Activated CD4-positive, alpha-beta T cell treated with anti-CD3 and anti-CD28 coated beads, Interleukin-2, amount 10 ng/mL, durations not matched to agents 24 days and 14 days (primary cell): ENCODE measurements around the gene SEC61B. TPM values are rescaled to one million over a fixed set of nuclear protein-coding genes. Genes with fewer than 3 reads are reported as not detected.

Source experiments
- DNase-seq: peaks from one replicate; pipeline ENCODE4 v3.0.0; 2022
- H3K27ac Mint-ChIP-seq: one replicate; pipeline ENCODE4 v1.8.0; 2022; ENCODE audit warnings: mild to moderate bottlenecking, mixed read lengths
- H3K27me3 Mint-ChIP-seq: one replicate; pipeline ENCODE4 v1.8.0; 2022; ENCODE audit warnings: mixed read lengths
- H3K36me3 Mint-ChIP-seq: one replicate; pipeline ENCODE4 v1.8.0; 2022; ENCODE audit warnings: low read depth, mild to moderate bottlenecking, mixed read lengths
- H3K4me1 Mint-ChIP-seq: one replicate; pipeline ENCODE4 v1.8.0; 2021; ENCODE audit warnings: mixed read lengths
- H3K4me3 Mint-ChIP-seq: one replicate; pipeline ENCODE4 v1.8.0; 2022; ENCODE audit warnings: mild to moderate bottlenecking, moderate library complexity, mixed read lengths
- H3K9me3 Mint-ChIP-seq: one replicate; pipeline ENCODE4 v1.8.0; 2021; ENCODE audit warnings: mixed read lengths
- intact Hi-C: fragments of 100-400 bp; cut with micrococcal nuclease; formaldehyde crosslinking; loops from one replicate; pipeline ENCODE4 v1.15.1; 2023
- total RNA-seq: library from RNA; stranded (reverse); gene quantifications from 2 replicates; pipeline ENCODE4 v1.2.3, GENCODE V29; 2022

Gene SEC61B
- total RNA-seq, 1 donor from 2014 or later: 170 TPM

GRCh38 chr9:99257723-99258389 is 35.8 kb downstream of the SEC61B start:
- H3K27me3 Mint-ChIP-seq: no peaks in the 10 kb centered on the region
- no peak overlapping the region for H3K4me3 Mint-ChIP-seq
- H3K4me1 Mint-ChIP-seq: peaks cover 38% of the 10 kb centered on the region
- DNase-seq: no peak
- intact Hi-C loops: loop anchor here (10.0 kb wide), 1 partner anchor 837 kb away; the partner anchor contains the start of genes ERP44 and INVS
- H3K27ac Mint-ChIP-seq: no peak overlapping the region
- H3K9me3 Mint-ChIP-seq: peaks cover 6% of the 10 kb centered on the region
- H3K36me3 Mint-ChIP-seq: no peaks in the 10 kb centered on the region

- H3K9me3 Mint-ChIP-seq: peaks cover 6% of the 10 kb centered on the region
- H3K36me3 Mint-ChIP-seq: no peaks in the 10 kb centered on the region
- H3K4me1 Mint-ChIP-seq: peaks cover 31% of the 10 kb centered on the region
- intact Hi-C loops: loop anchor here (10.0 kb wide), 1 partner anchor 835 kb away; the partner anchor contains the start of genes ERP44 and INVS
- no peaks in the 10 kb centered on the region for H3K27me3 Mint-ChIP-seq
- peak; percentile 85 for DNase-seq
- peak overlapping the region; percentile 55 for H3K4me3 Mint-ChIP-seq
- peak overlapping the region; percentile 83 for H3K27ac Mint-ChIP-seq
Observed at GRCh38 chr9:99259231-99259918, 37.3 kb downstream of the SEC61B start.

GRCh38 chr9:99261923-99262322 is 39.8 kb downstream of the SEC61B start:
- H3K4me1 Mint-ChIP-seq: peaks cover 29% of the 10 kb centered on the region
- H3K36me3 Mint-ChIP-seq: no peaks in the 10 kb centered on the region
- H3K27ac Mint-ChIP-seq: no peak overlapping the region
- DNase-seq: peak; percentile 45
- H3K9me3 Mint-ChIP-seq: no peaks in the 10 kb centered on the region
- no peak overlapping the region for H3K4me3 Mint-ChIP-seq
- no peaks in the 10 kb centered on the region for H3K27me3 Mint-ChIP-seq
- intact Hi-C loops: no loop called here

GRCh38 chr9:99262949-99263418 is 40.9 kb downstream of the SEC61B start:
- Mint-ChIP-seq H3K27ac (no peak overlapping the region), H3K36me3 (no peaks in the 10 kb centered on the region), H3K9me3 (no peaks in the 10 kb centered on the region), H3K4me1 (peaks cover 32% of the 10 kb centered on the region), H3K4me3 (no peak overlapping the region), H3K27me3 (no peaks in the 10 kb centered on the region)
- peak; percentile 51 for DNase-seq
- intact Hi-C loops: no loop called here

- no peaks in the 10 kb centered on the region for H3K27me3 Mint-ChIP-seq
- no peak overlapping the region for H3K4me3 Mint-ChIP-seq
- no peaks in the 10 kb centered on the region for H3K9me3 Mint-ChIP-seq
- H3K36me3 Mint-ChIP-seq: no peaks in the 10 kb centered on the region
- intact Hi-C loops: loop anchor here (1.0 kb wide), 1 partner anchor 10 kb away; no protein-coding TSS in a partner anchor
- DNase-seq: peak; percentile 62
- peaks cover 30% of the 10 kb centered on the region for H3K4me1 Mint-ChIP-seq
- H3K27ac Mint-ChIP-seq: no peak overlapping the region
Observed at GRCh38 chr9:99264070-99264680, 42.1 kb downstream of the SEC61B start.

- no peak overlapping the region for H3K27ac Mint-ChIP-seq
- no peaks in the 10 kb centered on the region for H3K9me3 Mint-ChIP-seq
- peaks cover 26% of the 10 kb centered on the region for H3K4me1 Mint-ChIP-seq
- peaks cover 9% of the 10 kb centered on the region for H3K27me3 Mint-ChIP-seq
- no peak for DNase-seq
- no peaks in the 10 kb centered on the region for H3K36me3 Mint-ChIP-seq
- intact Hi-C loops: loop anchor here (1.0 to 5.0 kb wide), 3 partner anchors 33 to 746 kb away; no protein-coding TSS in a partner anchor
- no peak overlapping the region for H3K4me3 Mint-ChIP-seq
Observed at GRCh38 chr9:99265691-99266090, 43.6 kb downstream of the SEC61B start.

- no peaks in the 10 kb centered on the region for H3K9me3 Mint-ChIP-seq
- peaks cover 26% of the 10 kb centered on the region for H3K4me1 Mint-ChIP-seq
- peak; percentile 88 for DNase-seq
- no peaks in the 10 kb centered on the region for H3K36me3 Mint-ChIP-seq
- H3K4me3 Mint-ChIP-seq: peak overlapping the region; percentile 61
- H3K27me3 Mint-ChIP-seq: peaks cover 13% of the 10 kb centered on the region
- peak overlapping the region; percentile 55 for H3K27ac Mint-ChIP-seq
- intact Hi-C loops: loop anchor here (1.0 to 5.0 kb wide), 3 partner anchors 34 to 745 kb away; no protein-coding TSS in a partner anchor
Observed at GRCh38 chr9:99266255-99267023, 44.4 kb downstream of the SEC61B start.

- peaks cover 19% of the 10 kb centered on the region for H3K4me1 Mint-ChIP-seq
- no peaks in the 10 kb centered on the region for H3K36me3 Mint-ChIP-seq
- no peaks in the 10 kb centered on the region for H3K9me3 Mint-ChIP-seq
- no peak for DNase-seq
- peaks cover 13% of the 10 kb centered on the region for H3K27me3 Mint-ChIP-seq
- no peak overlapping the region for H3K4me3 Mint-ChIP-seq
- intact Hi-C loops: loop anchor here (5.0 kb wide), 1 partner anchor 37 kb away; no protein-coding TSS in a partner anchor
- H3K27ac Mint-ChIP-seq: no peak overlapping the region
Observed at GRCh38 chr9:99269416-99269815, 47.3 kb downstream of the SEC61B start.

GRCh38 chr9:99270491-99270890 is 48.4 kb downstream of the SEC61B start:
- intact Hi-C loops: no loop called here
- Mint-ChIP-seq H3K4me3 (no peak overlapping the region), H3K9me3 (no peaks in the 10 kb centered on the region), H3K27me3 (peaks cover 13% of the 10 kb centered on the region), H3K27ac (no peak overlapping the region), H3K4me1 (peaks cover 17% of the 10 kb centered on the region), H3K36me3 (no peaks in the 10 kb centered on the region)
- DNase-seq: peak; percentile 3

- Mint-ChIP-seq H3K4me3 (no peak overlapping the region), H3K27me3 (peaks cover 26% of the 10 kb centered on the region), H3K9me3 (no peaks in the 10 kb centered on the region), H3K27ac (no peak overlapping the region), H3K36me3 (no peaks in the 10 kb centered on the region), H3K4me1 (peaks cover 3% of the 10 kb centered on the region)
- no peak for DNase-seq
- intact Hi-C loops: no loop called here
Observed at GRCh38 chr9:99272836-99273235, 50.8 kb downstream of the SEC61B start.

- intact Hi-C loops: no loop called here
- no peak for DNase-seq
- H3K27me3 Mint-ChIP-seq: peaks cover 32% of the 10 kb centered on the region
- no peaks in the 10 kb centered on the region for H3K36me3 Mint-ChIP-seq
- H3K4me3 Mint-ChIP-seq: no peak overlapping the region
- no peak overlapping the region for H3K27ac Mint-ChIP-seq
- H3K9me3 Mint-ChIP-seq: no peaks in the 10 kb centered on the region
- peaks cover 3% of the 10 kb centered on the region for H3K4me1 Mint-ChIP-seq
Observed at GRCh38 chr9:99274016-99274415, 51.9 kb downstream of the SEC61B start.

GRCh38 chr9:99274495-99274894 is 52.4 kb downstream of the SEC61B start:
- DNase-seq: no peak
- intact Hi-C loops: no loop called here
- Mint-ChIP-seq H3K9me3 (no peaks in the 10 kb centered on the region), H3K4me1 (peaks cover under 1% of the 10 kb centered on the region), H3K4me3 (no peak overlapping the region), H3K27ac (no peak overlapping the region), H3K36me3 (no peaks in the 10 kb centered on the region), H3K27me3 (peaks cover 29% of the 10 kb centered on the region)
